ENCODE results near the gene STK10.
A peak's percentile ranks its signal among the peaks of the same experiment; 100 is the strongest.

STK10 gene

GRCh38 chr5:172163346-172163745 lies 24.7 kb downstream of the STK10 start:
- Histone ChIP-seq H2AFZ (ENCODE audit: low read length) (no peak overlapping the region), H3K9me2 (ENCODE audit: low read depth, low read length) (no peaks in the 10 kb centered on the region), H3F3A (ENCODE audit: insufficient read depth, low read length) (no peaks in the 10 kb centered on the region), H3K36me3 (ENCODE audit: insufficient read depth, low read length) (peaks cover 12% of the 10 kb centered on the region; the same call in 1 of the 2 replicates), H3K27me3 (ENCODE audit: insufficient read depth, low read length) (no peaks in the 10 kb centered on the region), H3K27ac (ENCODE audit: low read depth, low read length, poor library complexity, severe bottlenecking) (peak overlapping the region; percentile 25), H3K9ac (ENCODE audit: low read length) (peak overlapping the region; percentile 15; the same call in 1 of the 2 replicates), H3K9me3 (ENCODE audit: low read length) (no peaks in the 10 kb centered on the region), H3K4me2 (ENCODE audit: low read length) (no peak overlapping the region), H4K20me1 (ENCODE audit: insufficient read depth, low read length) (no peaks in the 10 kb centered on the region), H3K79me2 (ENCODE audit: insufficient read depth, low read length) (0 out of 2 replicates have a peak, but pooled peaks cover 6% of the 10 kb centered on the region), H3K4me3 (ENCODE audit: low read depth, low read length, poor library complexity, severe bottlenecking) (no peak overlapping the region), H3K4me1 (ENCODE audit: insufficient read depth, low read length, severe bottlenecking) (peaks cover 54% of the 10 kb centered on the region)
- TF ChIP-seq EZH2 (IDR thresholded peaks at IDR 0.05; ENCODE audit: borderline replicate concordance, low read length) (no peak), CTCF (IDR thresholded peaks at IDR 0.05; ENCODE audit: low read length) (no peak)

GRCh38 chr5:172162987-172163343 lies 25.1 kb downstream of the STK10 start:
- 0 out of 2 replicates have a peak, but pooled peaks cover 6% of the 10 kb centered on the region for H3K79me2 ChIP-seq (ENCODE audit: insufficient read depth, low read length)
- H3K4me1 ChIP-seq (ENCODE audit: insufficient read depth, low read length, severe bottlenecking), result peaks cover 54% of the 10 kb centered on the region
- H3K4me2 ChIP-seq (ENCODE audit: low read length), result no peak overlapping the region
- TF ChIP-seq CTCF (IDR thresholded peaks at IDR 0.05; ENCODE audit: low read length) (no peak), EZH2 (IDR thresholded peaks at IDR 0.05; ENCODE audit: borderline replicate concordance, low read length) (no peak)
- no peaks in the 10 kb centered on the region for H3F3A ChIP-seq (ENCODE audit: insufficient read depth, low read length)
- peak overlapping the region; percentile 25 for H3K27ac ChIP-seq (ENCODE audit: low read depth, low read length, poor library complexity, severe bottlenecking)
- H4K20me1 ChIP-seq (ENCODE audit: insufficient read depth, low read length), result no peaks in the 10 kb centered on the region
- no peaks in the 10 kb centered on the region for H3K9me3 ChIP-seq (ENCODE audit: low read length)
- peaks cover 16% of the 10 kb centered on the region for H3K36me3 ChIP-seq (ENCODE audit: insufficient read depth, low read length)
- H3K4me3 ChIP-seq (ENCODE audit: low read depth, low read length, poor library complexity, severe bottlenecking), result no peak overlapping the region
- H3K27me3 ChIP-seq (ENCODE audit: insufficient read depth, low read length), result no peaks in the 10 kb centered on the region
- no peak overlapping the region for H2AFZ ChIP-seq (ENCODE audit: low read length)
- no peaks in the 10 kb centered on the region for H3K9me2 ChIP-seq (ENCODE audit: low read depth, low read length)
- no peak overlapping the region for H3K9ac ChIP-seq (ENCODE audit: low read length)

- Histone ChIP-seq H3K9me2 (ENCODE audit: low read depth, low read length) (no peaks in the 10 kb centered on the region), H3K27me3 (ENCODE audit: insufficient read depth, low read length) (no peaks in the 10 kb centered on the region), H3K79me2 (ENCODE audit: insufficient read depth, low read length) (0 out of 2 replicates have a peak, but pooled peaks cover 6% of the 10 kb centered on the region), H3K9me3 (ENCODE audit: low read length) (no peaks in the 10 kb centered on the region), H3F3A (ENCODE audit: insufficient read depth, low read length) (no peaks in the 10 kb centered on the region), H3K36me3 (ENCODE audit: insufficient read depth, low read length) (peaks cover 19% of the 10 kb centered on the region), H3K4me1 (ENCODE audit: insufficient read depth, low read length, severe bottlenecking) (peaks cover 54% of the 10 kb centered on the region), H3K9ac (ENCODE audit: low read length) (no peak overlapping the region), H2AFZ (ENCODE audit: low read length) (no peak overlapping the region), H3K27ac (ENCODE audit: low read depth, low read length, poor library complexity, severe bottlenecking) (peak overlapping the region; percentile 25), H3K4me2 (ENCODE audit: low read length) (no peak overlapping the region), H4K20me1 (ENCODE audit: insufficient read depth, low read length) (no peaks in the 10 kb centered on the region), H3K4me3 (ENCODE audit: low read depth, low read length, poor library complexity, severe bottlenecking) (no peak overlapping the region)
- TF ChIP-seq CTCF (IDR thresholded peaks at IDR 0.05; ENCODE audit: low read length) (no peak), EZH2 (IDR thresholded peaks at IDR 0.05; ENCODE audit: borderline replicate concordance, low read length) (no peak)
Observed at GRCh38 chr5:172162323-172162986, 25.6 kb downstream of the STK10 start.
